ENCODE results near the gene NFE2L1. TPM values are rescaled to one million over a fixed set of nuclear protein-coding genes. Genes with fewer than 3 reads are reported as not detected.

Gene NFE2L1
- total and polyA plus RNA-seq, 2 of the 8 experiments (the other 6 are each of a cell fraction or from before 2014, with no cell fraction given): 140 to 143 TPM

DNA sequence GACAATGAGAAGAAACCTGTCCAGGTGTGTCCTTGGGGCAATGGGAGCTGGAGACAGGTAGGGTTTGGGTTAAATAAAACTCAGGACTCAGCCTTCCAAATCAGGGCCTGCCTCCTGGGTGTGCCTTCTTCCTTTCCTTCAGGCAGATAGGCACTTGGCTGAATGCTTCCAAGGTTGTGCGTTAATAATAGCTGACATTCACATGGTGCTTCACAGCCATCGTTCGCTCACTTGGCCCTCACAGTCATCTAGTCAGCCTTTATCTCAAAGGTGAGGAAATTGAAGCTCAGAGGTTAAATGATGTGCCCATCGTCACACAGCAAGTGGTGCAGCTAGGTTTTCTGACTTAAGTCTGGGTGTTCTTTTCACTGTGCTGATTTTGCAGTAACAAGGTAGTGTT lies 9.5 kb downstream of the NFE2L1 start (continued):
- TF ChIP-seq, protein P1, sequence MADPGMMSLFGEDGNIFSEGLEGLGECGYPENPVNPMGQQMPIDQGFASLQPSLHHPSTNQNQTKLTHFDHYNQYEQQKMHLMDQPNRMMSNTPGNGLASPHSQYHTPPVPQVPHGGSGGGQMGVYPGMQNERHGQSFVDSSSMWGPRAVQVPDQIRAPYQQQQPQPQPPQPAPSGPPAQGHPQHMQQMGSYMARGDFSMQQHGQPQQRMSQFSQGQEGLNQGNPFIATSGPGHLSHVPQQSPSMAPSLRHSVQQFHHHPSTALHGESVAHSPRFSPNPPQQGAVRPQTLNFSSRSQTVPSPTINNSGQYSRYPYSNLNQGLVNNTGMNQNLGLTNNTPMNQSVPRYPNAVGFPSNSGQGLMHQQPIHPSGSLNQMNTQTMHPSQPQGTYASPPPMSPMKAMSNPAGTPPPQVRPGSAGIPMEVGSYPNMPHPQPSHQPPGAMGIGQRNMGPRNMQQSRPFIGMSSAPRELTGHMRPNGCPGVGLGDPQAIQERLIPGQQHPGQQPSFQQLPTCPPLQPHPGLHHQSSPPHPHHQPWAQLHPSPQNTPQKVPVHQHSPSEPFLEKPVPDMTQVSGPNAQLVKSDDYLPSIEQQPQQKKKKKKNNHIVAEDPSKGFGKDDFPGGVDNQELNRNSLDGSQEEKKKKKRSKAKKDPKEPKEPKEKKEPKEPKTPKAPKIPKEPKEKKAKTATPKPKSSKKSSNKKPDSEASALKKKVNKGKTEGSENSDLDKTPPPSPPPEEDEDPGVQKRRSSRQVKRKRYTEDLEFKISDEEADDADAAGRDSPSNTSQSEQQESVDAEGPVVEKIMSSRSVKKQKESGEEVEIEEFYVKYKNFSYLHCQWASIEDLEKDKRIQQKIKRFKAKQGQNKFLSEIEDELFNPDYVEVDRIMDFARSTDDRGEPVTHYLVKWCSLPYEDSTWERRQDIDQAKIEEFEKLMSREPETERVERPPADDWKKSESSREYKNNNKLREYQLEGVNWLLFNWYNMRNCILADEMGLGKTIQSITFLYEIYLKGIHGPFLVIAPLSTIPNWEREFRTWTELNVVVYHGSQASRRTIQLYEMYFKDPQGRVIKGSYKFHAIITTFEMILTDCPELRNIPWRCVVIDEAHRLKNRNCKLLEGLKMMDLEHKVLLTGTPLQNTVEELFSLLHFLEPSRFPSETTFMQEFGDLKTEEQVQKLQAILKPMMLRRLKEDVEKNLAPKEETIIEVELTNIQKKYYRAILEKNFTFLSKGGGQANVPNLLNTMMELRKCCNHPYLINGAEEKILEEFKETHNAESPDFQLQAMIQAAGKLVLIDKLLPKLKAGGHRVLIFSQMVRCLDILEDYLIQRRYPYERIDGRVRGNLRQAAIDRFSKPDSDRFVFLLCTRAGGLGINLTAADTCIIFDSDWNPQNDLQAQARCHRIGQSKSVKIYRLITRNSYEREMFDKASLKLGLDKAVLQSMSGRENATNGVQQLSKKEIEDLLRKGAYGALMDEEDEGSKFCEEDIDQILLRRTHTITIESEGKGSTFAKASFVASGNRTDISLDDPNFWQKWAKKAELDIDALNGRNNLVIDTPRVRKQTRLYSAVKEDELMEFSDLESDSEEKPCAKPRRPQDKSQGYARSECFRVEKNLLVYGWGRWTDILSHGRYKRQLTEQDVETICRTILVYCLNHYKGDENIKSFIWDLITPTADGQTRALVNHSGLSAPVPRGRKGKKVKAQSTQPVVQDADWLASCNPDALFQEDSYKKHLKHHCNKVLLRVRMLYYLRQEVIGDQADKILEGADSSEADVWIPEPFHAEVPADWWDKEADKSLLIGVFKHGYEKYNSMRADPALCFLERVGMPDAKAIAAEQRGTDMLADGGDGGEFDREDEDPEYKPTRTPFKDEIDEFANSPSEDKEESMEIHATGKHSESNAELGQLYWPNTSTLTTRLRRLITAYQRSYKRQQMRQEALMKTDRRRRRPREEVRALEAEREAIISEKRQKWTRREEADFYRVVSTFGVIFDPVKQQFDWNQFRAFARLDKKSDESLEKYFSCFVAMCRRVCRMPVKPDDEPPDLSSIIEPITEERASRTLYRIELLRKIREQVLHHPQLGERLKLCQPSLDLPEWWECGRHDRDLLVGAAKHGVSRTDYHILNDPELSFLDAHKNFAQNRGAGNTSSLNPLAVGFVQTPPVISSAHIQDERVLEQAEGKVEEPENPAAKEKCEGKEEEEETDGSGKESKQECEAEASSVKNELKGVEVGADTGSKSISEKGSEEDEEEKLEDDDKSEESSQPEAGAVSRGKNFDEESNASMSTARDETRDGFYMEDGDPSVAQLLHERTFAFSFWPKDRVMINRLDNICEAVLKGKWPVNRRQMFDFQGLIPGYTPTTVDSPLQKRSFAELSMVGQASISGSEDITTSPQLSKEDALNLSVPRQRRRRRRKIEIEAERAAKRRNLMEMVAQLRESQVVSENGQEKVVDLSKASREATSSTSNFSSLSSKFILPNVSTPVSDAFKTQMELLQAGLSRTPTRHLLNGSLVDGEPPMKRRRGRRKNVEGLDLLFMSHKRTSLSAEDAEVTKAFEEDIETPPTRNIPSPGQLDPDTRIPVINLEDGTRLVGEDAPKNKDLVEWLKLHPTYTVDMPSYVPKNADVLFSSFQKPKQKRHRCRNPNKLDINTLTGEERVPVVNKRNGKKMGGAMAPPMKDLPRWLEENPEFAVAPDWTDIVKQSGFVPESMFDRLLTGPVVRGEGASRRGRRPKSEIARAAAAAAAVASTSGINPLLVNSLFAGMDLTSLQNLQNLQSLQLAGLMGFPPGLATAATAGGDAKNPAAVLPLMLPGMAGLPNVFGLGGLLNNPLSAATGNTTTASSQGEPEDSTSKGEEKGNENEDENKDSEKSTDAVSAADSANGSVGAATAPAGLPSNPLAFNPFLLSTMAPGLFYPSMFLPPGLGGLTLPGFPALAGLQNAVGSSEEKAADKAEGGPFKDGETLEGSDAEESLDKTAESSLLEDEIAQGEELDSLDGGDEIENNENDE (IDR thresholded peaks at IDR 0.05; ENCODE audit: insufficient replicate concordance, low read length): no peak
- TF ChIP-seq, protein P2, sequence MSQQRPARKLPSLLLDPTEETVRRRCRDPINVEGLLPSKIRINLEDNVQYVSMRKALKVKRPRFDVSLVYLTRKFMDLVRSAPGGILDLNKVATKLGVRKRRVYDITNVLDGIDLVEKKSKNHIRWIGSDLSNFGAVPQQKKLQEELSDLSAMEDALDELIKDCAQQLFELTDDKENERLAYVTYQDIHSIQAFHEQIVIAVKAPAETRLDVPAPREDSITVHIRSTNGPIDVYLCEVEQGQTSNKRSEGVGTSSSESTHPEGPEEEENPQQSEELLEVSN (IDR thresholded peaks at IDR 0.05): no peak
- TF ChIP-seq, protein P3, sequence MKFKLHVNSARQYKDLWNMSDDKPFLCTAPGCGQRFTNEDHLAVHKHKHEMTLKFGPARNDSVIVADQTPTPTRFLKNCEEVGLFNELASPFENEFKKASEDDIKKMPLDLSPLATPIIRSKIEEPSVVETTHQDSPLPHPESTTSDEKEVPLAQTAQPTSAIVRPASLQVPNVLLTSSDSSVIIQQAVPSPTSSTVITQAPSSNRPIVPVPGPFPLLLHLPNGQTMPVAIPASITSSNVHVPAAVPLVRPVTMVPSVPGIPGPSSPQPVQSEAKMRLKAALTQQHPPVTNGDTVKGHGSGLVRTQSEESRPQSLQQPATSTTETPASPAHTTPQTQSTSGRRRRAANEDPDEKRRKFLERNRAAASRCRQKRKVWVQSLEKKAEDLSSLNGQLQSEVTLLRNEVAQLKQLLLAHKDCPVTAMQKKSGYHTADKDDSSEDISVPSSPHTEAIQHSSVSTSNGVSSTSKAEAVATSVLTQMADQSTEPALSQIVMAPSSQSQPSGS (IDR thresholded peaks at IDR 0.05; ENCODE audit: low read length): no peak
- TF ChIP-seq SIN3A (conservative IDR thresholded peaks at IDR 0.05 in 1 of 2, IDR thresholded peaks at IDR 0.05 in 1 of 2; ENCODE audit: low read depth in 1 of 2, low read length in 2 of 2) (no peak), KDM4A (IDR thresholded peaks at IDR 0.05; ENCODE audit: low read depth, low read length, severe bottlenecking) (no peak), CHD2 (IDR thresholded peaks at IDR 0.05; ENCODE audit: low read length) (no peak), BCL11A (IDR thresholded peaks at IDR 0.05; ENCODE audit: low read depth in 2 of 2, low read length in 2 of 2) (no peak), RBBP5 (IDR thresholded peaks at IDR 0.05; ENCODE audit: borderline replicate concordance, low read depth, low read length) (no peak)

Measured in H1 (cell line).